Stimulated activated CD8-positive, alpha-beta memory T cell treated with anti-CD3 and anti-CD28 coated beads, Interleukin-4, amount 100 ng/mL, for 24 hours (primary cell): ENCODE measurements around the gene PRSS27.
A peak's percentile ranks its signal among the peaks of the same experiment; 100 is the strongest.
"Not testable (repeated sequence)": the region's sequence is repeated elsewhere in the genome, so short reads cannot be mapped to it uniquely, and the experiment has no call there.

Source experiments
- DNase-seq: peaks from one replicate; pipeline ENCODE4 v3.0.0-alpha.2; 2020; ENCODE audit warnings: low read depth

Gene PRSS27

GRCh38 chr16:2692948-2693651 lies 26.9 kb downstream of the PRSS27 start:
- DNase-seq: no peak

- DNase-seq: no peak
Measured at GRCh38 chr16:2692251-2692947, 27.6 kb downstream of the PRSS27 start.

- no peak for DNase-seq
Measured at GRCh38 chr16:2691491-2692248, 28.4 kb downstream of the PRSS27 start.

GRCh38 chr16:2690852-2691251 lies 29.2 kb downstream of the PRSS27 start:
- no peak for DNase-seq

- no peak for DNase-seq
Measured at GRCh38 chr16:2689968-2690801, 29.8 kb downstream of the PRSS27 start.

- not testable (repeated sequence) for DNase-seq
Measured at GRCh38 chr16:2689422-2689821, 30.6 kb downstream of the PRSS27 start.

GRCh38 chr16:2687531-2688308 lies 32.3 kb downstream of the PRSS27 start:
- no peak for DNase-seq

GRCh38 chr16:2686912-2687507 lies 33.0 kb downstream of the PRSS27 start:
- DNase-seq: peak; percentile 31

- DNase-seq: not testable (repeated sequence)
Measured at GRCh38 chr16:2686075-2686474, 33.9 kb downstream of the PRSS27 start.

GRCh38 chr16:2683041-2683440 lies 37.0 kb downstream of the PRSS27 start:
- not testable (repeated sequence) for DNase-seq

- DNase-seq: peak; percentile 95
Measured at GRCh38 chr16:2682209-2683021, 37.6 kb downstream of the PRSS27 start, which contains the start of gene KCTD5. TSS of gene KCTD5 (plus strand) at chr16:2682523. CDS start at chr16:2682549, 26 bp downstream.

- DNase-seq: not testable (repeated sequence)
Measured at GRCh38 chr16:2680360-2680759, 39.7 kb downstream of the PRSS27 start.

- not testable (repeated sequence) for DNase-seq
Measured at GRCh38 chr16:2679902-2680301, 40.1 kb downstream of the PRSS27 start.

GRCh38 chr16:2678206-2678965 lies 41.6 kb downstream of the PRSS27 start:
- DNase-seq: not testable (repeated sequence)

GRCh38 chr16:2676937-2677336 lies 43.1 kb downstream of the PRSS27 start:
- not testable (repeated sequence) for DNase-seq

- DNase-seq: no peak
Measured at GRCh38 chr16:2675714-2676113, 44.3 kb downstream of the PRSS27 start.

GRCh38 chr16:2675021-2675420 lies 45.0 kb downstream of the PRSS27 start:
- DNase-seq: no peak

- peak; percentile 88 for DNase-seq
Measured at GRCh38 chr16:2673066-2673999, 46.7 kb downstream of the PRSS27 start.
